Hematopoietic multipotent progenitor cell treated with erythropoietin and hydrocortisone succinate and interleukin-3 and kit ligand, for 4 days (in vitro differentiated cells): ENCODE data around the gene GANAB.
A peak's percentile ranks its signal among the peaks of the same experiment; 100 is the strongest.
"Not testable (repeated sequence)": the region's sequence is repeated elsewhere in the genome, so short reads cannot be mapped to it uniquely, and the experiment has no call there.

Experiments
- DNase-seq: peaks from one replicate; pipeline ENCODE4 v3.0.0-alpha.2; 2015

The GANAB gene

DNA sequence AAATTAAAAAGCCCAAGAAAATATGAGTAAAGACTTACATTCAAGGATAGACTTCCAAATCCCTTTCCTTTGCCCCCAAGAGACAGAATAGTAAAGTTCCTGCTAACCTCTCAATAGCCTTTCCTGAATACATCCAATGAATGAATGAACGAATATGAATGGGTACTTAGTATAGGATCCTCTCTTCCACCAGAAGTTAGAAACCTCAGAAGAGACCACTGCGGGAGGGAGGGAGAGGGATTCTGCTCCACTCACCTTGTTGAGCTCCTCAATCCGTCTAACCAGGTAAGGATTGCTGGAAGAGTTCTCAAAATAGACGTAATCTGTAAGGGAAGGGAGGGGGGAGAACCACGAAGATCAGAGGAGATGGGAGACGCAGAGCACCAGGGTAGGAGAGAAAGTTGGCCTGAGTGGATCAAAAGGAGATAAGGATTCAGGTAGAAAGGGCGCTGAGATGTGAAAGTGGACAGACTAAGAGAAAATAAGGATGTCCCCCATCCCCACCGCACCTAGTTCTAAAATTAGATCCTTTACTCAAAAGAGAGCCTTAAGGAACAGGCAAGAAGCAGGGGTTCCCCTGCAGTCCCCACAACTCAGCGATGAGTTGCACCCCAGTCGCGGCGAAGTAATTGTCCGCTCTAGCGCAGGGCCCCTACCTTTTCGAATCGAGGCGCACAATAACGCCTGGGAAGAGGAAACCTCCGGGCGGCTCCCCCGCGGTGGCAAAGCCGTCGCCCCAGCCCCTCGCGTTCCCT, 45.9 kb downstream of the GANAB start:
- peak; percentile 36 for DNase-seq

DNA sequence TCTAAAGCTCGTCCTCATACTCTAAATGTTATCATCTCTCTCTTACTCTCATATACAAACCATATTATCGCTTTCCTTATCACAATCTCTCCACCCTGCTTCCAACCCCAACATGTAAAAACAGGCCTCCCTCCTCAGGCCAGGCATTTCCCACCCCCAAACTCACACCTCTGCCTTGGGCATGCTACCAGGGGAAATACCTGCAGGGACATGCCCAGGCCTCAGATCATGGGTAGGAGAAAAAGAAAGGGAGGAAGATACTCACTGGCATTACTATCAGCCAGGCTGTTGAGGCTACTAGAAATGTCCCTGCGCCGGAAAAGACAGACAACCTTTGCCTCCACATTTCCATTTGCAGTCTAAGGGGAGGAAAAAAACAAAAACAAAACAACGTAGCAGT, 46.5 kb downstream of the GANAB start:
- DNase-seq: no peak

DNA sequence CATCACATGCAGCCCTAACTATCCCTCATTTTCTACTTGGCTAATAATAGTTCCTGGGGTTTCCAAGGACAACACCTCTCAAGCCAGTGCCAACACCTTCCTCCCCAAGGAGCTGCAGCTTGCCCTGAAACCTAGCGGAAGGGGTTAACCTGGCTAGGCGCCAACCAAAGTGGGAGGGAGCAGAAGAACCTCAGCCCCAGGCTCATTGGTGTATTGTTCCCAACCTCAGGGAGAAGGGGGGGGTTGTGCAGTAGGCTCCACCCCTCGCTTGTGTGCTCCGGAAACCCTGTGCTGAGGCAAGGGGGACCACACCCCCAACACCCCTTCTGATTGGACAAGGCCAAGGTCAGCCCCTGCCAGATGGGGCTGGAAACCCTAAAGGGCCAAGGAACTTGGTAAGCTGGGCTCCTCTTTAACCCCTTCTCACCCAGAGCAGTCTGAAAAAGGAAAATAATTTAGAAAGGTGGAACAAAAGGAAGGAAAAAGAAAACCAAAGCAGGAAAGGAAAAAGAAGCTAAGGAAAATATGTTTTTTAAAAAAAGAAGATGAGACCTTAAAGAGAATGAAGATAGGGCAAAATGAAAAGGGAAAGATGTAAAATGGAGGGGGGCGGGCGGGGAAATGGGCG, 47.2 kb downstream of the GANAB start:
- peak; percentile 100 for DNase-seq

DNA sequence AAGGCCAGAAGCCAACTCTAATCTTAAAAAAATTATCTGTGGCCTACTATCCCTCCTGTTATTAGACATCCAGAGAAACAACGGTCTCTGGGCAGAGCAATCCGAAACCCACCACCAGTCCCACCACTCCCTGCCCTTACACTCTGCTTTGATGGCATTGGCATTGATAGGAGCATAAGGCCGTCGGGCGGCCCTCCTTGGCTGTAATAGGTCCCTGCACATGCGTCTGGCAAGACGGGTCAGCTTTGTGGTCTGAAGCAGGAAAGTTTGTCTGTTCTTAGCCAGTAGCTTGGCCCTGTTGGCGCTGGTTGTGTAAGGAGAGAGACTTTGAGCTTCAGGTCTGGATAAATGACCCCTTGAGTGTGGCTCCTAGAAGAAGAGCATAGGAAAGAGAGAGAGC, 51.3 kb downstream of the GANAB start:
- no peak for DNase-seq

DNA sequence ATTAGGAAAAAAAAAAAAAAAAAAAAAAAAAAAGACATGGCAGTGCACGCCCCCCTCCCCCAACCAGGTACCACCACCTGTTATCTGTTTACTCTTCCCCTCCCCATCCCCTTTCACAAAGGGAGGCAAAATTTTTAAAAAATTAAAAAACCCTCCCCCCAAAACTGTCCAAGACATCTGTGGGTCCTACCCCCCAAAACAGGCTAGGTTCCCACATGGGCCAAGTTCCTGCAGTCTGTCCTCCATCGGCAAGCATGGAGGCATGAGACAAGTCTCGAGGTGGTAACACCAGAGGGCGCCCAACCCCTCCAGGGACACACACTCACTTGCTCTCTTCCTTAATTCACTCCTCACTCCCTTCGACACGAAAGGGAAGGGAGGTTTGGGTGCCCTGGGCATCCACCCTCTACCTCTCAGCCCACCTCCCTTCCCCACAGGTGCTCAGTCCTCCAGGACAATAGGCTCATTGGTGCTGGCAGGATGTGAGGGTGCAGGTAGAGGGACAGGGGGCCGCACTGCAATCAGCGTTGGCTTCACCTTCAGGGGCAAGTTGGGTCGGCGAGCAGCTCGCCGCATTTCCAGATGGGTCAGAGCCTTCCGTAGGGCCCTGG, 52.9 kb downstream of the GANAB start:
- DNase-seq: peak; percentile 96

DNA sequence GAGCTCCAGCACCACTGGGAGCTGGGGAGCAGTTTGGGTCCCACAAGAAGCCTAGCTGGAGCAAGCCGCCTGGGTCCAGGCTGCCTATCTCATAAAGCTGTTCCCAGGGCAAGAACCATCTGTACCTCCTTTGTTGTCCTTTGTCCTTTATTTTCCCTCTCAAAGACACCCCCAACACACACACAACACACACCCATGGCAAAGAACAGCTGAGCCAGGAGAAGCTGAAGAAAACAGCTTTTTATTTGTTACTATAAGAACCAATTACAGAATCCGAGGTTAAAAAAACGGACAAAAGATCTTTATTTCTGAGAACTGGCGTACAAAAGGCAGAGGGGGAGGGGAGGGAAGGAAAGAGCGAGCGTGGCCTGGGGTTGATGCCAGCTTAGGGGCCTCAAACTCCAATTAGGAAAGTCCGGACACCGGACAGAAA, 53.4 kb downstream of the GANAB start:
- DNase-seq: no peak

DNA sequence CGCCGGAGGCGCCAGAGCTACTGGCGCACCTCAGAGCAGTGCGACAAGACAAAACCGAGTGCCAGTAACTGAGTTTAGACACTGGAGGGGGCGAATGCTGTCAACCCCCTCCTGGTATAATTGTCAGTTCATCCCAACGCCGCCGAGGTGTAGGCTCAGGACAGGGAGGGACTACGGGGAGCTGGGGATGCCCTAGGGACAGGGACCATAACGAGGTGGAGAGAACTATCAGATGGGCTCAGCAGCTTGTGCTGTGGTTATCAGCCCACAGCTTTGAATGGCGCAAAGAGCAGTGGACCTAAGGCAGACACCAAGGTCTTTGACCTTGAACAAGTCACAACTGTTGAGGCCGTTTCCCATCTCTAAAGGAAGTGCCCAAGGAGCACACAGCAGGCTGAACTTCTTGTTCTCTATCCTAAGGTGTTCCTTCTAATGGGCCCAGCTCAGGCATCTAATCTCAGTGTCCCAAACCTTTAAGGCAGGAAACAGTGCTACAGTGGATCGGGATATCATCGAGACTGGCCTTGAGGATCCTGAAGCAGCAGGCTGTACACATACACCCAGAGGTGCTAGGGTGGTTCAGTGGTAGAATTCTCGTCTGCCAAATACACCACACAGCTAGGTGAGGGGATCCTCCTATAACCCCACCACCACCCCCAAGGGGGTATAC, 54.1 kb downstream of the GANAB start:
- no peak for DNase-seq

DNA sequence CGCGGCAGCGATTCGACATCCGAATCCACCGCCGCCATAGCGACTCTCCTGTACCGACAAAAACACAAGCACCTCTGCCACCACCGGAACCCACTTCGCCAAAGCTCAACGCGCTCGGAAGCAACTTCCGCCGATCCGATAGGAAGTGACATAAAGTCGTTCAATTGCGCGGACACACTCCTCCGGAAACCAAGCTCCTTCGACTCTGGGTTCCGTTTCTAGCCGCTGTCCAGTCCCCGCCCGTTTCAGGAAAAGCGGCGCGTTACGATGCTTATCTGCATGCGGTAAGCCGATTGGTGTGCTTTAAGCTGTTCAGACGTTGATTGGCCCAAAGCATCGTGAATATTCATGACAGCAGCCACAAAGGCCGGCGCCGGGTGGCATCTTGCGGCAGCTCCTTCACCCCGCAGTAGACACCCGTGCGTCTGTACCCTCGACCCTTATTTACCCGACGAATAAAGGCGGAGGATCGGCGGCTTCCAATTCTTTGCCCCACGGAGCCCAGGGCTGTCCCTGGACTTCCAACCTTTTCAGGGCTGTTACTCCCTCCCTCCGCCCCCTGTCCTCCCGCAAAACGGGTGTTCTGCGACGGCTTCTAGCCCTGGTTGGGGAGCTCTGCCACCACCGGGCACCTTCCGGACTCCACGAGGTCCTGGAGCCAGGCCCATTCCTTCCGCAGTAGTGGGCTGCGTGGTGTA, 54.8 kb downstream of the GANAB start, which contains the start of gene TUT1:
Gene TUT1 (minus strand): TSS at position 76 of the 698 bp plus-strand sequence. CDS start 38 bp downstream, at position 38.
- peak; percentile 100 for DNase-seq

DNA sequence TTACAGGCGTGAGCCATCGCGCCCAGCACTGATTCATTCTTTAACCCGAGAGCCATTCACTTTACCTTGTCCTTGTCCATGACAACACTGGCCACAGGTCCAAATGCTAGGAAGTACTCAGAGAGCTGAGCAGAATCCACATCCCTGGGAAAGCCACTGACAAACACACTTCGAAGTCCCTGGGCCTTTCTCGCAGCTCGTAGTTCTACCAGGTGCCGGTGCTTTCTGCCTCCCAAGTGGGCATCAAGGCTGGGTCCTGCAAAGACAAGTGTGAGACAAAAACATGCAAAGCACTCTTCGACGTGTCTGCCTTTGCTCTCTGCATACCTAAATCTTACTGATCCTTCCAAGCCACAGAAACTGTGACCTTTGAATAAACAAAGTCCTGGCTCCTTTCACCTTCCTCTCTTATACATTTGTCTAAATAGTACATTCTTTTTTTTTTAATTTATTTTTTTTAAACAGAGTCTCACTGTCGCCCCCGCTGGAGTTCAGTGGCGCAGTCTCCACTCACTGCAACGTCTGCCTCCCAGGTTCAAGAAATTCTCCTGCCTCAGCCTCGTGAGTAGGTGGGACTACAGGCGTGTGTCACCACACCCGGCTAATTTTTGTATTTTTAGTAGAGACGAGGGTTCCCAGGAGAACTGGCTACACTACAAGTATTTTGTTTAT, 57.3 kb downstream of the GANAB start:
- DNase-seq: peak; percentile 73

DNA sequence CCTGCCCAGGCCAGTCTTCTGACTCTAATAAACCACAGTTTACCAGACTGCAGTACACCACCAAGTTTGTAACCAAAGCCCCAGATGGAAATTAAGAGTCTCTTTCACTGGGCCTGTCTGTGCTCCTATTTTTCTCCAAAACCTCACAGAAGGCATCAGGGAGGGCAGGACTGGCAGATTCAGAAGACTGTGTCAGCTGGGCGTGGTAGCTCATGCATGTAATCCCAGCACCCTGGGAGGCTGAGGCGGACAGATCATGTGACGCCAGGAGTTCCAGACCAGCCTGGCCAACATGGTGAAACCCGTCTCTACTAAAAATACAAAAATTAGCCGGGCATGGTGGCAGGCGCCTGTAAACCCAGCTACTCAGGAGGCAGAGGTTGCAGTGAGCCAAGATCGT, 61.1 kb downstream of the GANAB start:
- not testable (repeated sequence) for DNase-seq

DNA sequence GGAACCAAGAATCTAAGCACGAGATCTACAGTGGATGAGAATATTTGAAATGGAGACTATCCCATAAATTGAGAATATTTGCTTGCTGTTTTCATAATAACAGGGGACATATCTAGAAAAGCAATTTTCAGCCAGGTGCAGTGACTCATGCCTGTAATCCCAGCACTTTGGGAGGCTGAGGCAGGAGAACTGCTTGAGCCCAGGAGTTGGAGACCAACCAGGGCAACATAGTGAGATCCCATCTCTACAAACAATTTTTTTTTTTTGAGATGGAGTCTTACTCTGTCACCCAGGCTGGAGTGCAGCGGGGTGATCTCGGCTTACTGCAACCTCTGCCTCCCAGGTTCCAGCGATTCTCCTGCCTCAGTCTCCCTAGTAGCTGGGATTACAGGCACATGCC, 64.7 kb downstream of the GANAB start:
- not testable (repeated sequence) for DNase-seq

DNA sequence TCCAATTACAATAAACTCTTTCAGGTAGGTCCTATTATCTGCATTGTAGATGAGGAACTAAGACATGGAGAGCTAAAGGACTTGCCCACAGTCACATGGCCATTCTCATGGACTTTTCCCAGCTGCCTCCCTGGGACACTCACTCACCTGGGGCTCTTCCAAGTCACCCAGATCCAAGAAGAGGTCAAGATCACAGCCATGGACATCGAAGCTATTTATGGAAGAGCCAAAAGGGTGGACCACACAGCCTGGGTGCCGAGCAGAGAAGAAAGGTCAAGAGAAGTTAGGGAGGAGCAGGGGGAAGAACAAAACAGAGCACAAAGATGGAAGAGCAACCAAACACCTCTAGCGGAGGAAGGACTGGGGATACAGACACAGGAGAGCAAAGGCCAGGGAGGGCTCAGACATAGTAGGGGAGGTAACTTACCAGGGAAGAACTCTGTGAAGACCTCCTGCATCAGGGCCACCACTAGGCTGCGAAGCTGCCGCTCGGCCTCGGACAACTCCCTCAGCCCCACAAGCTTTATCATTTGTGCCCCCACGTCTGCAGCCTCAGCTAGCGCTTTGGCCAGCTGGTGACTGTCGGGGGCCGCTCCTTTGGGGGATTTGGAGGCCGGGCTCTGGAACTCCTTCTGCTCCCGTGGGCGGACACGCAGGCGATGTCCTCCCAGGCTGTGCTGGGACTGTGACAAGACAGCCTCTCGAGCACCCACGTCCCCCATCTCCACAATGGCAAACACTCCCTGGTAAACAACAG, 65.3 kb downstream of the GANAB start:
- no peak for DNase-seq

DNA sequence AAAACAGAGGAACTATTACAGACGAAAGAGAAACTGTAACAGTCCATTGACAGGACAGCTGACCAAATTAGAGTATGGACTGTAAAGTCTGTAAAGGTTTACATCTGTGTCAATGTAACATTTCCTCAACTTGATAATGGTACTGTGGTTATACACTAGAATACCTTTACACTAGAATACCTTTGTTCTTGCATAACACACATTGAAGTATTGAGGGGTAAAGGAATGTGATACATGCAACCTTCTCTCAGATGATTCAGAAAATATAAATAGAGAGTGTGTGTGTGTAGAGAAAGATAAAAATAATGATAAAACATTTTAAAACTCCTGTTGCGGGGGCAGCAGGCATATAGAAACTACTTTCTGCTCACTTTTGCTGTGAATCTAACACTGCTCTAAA, 67.2 kb downstream of the GANAB start:
- DNase-seq: no peak

DNA sequence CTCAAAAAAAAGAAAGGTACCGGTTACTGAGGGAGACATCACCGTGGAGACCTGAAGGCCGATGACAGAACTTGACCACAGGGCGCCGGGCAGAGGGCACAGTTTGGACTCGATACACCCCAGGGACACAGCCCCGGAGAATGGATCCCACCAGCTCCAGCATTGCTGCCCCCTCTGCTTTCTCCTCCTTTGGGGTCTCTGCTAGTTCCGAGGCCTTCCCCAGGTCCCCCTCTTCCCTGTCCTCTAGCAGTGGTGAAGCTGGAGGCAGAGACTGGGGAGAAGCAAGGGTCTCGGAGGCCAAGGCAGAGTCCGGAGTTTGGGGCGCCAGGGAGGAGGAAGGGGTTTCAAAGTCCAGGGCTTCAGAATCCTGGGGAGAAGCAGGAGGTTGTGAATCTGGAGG, 67.9 kb downstream of the GANAB start:
- no peak for DNase-seq

DNA sequence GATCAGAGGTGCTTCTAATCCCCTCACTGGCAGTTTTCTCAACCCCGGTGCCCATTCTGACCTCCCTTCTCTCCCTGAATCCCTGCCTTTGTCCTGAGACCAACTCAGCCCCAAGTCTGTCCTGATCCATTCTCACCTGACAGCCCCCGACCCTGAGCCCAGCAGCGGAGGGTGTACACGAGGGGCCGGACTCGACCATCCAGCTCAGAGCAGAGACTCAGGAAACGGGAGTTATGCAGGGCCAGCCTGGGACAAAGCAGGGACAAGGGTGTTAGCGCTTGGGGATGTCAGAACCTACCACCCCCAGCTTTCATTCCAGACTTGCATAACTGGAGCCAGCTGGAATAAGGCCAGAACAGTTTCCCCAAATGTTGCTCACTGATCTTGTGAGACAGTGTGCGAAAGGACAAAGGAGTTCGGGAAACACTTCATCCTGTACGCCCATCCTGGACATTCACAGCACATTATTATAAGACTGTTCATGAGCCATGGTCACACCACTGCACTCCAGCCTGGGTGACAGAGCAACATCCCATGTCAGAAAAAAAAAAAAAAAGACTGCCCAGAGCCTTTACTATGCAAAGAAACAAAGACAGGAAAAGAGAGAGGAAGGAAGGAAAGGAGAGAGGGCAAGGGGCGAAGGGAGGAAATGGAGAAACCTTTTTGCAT, 69.2 kb downstream of the GANAB start:
- no peak for DNase-seq

DNA sequence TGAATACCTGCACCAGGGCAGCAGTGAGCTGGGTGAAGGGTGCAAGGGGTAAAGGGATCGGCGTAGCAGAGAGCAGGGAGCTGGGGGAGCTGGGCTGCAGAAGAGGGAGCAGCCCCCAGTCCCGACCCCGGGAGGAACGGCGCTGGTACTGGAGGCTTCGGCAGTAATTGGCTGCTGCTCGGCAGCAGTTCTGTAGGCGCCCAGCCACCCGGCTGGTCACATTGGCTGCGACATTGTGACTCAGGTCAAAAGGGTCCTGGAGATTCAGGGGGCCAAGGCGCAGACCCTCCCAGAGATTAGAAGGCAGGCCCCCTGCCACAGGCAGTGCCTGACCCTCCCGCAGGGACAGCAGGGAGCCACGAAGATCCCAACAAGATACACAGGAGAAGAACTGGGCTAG, 70.6 kb downstream of the GANAB start:
- DNase-seq: no peak

DNA sequence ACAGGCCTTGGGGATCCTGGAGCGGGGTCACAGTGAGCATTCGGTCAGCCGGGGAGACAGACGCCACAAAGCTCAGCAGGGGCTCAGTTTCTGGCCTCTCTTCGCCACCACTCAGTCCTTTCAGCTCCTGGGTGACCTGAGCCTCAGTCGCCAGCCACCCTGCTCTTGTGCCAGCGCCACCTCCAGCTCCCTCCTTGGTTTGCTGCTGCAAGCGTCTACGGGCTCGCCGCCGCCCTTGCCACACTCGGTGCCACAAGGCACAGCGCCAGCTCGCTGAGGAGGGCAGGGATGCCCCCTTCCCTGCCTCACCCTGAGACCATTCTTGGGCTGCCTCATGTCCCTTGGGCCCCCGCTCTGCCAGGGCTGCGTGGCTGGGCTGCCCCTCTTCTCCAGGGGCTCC, 71.3 kb downstream of the GANAB start:
- DNase-seq: no peak
